ENCODE data around the gene MACROD2. TPM values are rescaled to one million over a fixed set of nuclear protein-coding genes. Genes with fewer than 3 reads are reported as not detected.

Gene MACROD2
- polyA plus RNA-seq, 4 donors = 1.00 to 4.8 (median 1.4) TPM

DNA sequence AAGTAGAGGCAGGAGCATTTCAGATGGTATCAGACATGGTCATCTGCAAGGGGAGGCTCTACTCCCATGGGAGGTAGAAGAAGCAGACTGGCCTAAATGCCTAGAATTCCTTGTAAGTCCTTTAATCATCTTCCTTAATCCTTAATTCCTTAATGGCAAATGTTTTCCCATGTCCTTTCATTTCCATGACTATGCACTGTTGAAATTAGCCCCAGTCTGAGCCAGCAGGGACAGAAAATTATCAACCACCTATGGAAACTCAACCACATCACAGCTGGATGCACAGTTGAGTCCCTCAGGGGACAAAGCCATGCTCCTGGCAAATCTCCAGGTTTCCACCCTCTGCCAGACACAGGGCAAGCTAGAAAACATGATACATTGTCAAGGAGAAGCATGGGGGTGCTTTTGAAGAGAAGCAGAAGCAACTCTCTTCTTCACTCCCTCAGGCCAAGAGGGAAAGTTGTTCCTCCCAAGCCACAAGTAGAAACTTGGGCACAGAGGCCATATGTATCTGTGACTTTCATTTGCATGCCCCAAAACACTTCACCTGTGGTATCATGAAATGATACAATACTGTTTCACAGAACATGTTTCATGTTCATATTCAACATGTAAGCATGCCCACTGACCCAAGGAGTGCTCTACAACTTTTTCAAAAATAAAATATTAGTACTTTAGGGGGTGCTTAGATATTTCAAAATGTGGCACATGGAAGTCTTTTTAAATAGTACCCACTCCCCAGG lies 1894.4 kb downstream of the MACROD2 start:
- H3K36me3 ChIP-seq (ENCODE audit: control insufficient read depth in 3 of 3, insufficient read depth in 2 of 3, low read depth in 1 of 3, low read length in 3 of 3) = no peaks in the 10 kb centered on the region
- H3K4me1 ChIP-seq (ENCODE audit: control insufficient read depth in 3 of 3, insufficient read depth in 2 of 3, low read depth in 1 of 3, low read length in 2 of 3) = no peaks in the 10 kb centered on the region
- DNase-seq = no peak
- FAIRE-seq = no peak
- no peak overlapping the region for H3K27ac ChIP-seq (ENCODE audit: low read depth in 1 of 3, low read length in 2 of 3)
- no peak overlapping the region for H3K4me3 ChIP-seq (ENCODE audit: low read depth in 1 of 3, low read length in 3 of 3)
- H3K9me3 ChIP-seq (ENCODE audit: control insufficient read depth in 2 of 2, insufficient read depth in 1 of 2, low read depth in 1 of 2, low read length in 1 of 2) = no peaks in the 10 kb centered on the region
- no peaks in the 10 kb centered on the region for H3K27me3 ChIP-seq (ENCODE audit: control insufficient read depth in 3 of 3, insufficient read depth in 3 of 3, low read length in 3 of 3)

DNA sequence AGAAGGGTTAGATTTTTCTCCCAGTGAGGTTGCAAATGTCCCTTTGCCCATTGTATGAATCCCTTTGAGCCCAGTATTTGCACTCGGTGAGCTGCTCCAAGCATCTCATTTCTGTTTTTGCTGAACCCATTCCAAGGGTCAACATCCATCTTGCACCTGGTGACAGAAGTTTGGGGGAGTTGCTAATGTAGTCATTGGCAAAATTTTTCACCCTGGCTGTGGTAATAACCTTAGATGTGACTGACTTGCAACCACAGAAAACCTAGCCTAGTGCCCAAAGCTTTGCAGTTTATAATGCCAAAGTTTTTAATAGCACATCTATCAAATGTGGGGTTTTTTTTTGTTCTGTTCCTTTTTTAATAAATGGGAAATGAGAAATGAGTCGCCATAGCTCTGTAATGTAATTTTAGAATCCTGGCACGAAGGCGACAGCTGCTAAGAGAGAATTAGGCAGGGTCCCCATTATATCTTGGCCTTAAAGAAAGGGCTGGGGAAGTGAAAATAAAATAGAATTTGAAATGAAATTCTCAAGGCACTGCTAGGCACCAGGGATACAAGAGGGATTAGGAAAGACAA lies 1895.2 kb downstream of the MACROD2 start:
- 66 to 76% (median 75%) methylated on average over 4 of the region's 4 CpGs for WGBS, 3 donors
- FAIRE-seq (no peak), DNase-seq (no peak)
- Histone ChIP-seq H3K4me1 (ENCODE audit: control insufficient read depth in 3 of 3, insufficient read depth in 2 of 3, low read depth in 1 of 3, low read length in 2 of 3) (no peaks in the 10 kb centered on the region), H3K27me3 (ENCODE audit: control insufficient read depth in 3 of 3, insufficient read depth in 3 of 3, low read length in 3 of 3) (no peaks in the 10 kb centered on the region), H3K36me3 (ENCODE audit: control insufficient read depth in 3 of 3, insufficient read depth in 2 of 3, low read depth in 1 of 3, low read length in 3 of 3) (no peaks in the 10 kb centered on the region), H3K9me3 (ENCODE audit: control insufficient read depth in 2 of 2, insufficient read depth in 1 of 2, low read depth in 1 of 2, low read length in 1 of 2) (no peaks in the 10 kb centered on the region), H3K27ac (ENCODE audit: low read depth in 1 of 3, low read length in 2 of 3) (no peak overlapping the region), H3K4me3 (ENCODE audit: low read depth in 1 of 3, low read length in 3 of 3) (no peak overlapping the region)

DNA sequence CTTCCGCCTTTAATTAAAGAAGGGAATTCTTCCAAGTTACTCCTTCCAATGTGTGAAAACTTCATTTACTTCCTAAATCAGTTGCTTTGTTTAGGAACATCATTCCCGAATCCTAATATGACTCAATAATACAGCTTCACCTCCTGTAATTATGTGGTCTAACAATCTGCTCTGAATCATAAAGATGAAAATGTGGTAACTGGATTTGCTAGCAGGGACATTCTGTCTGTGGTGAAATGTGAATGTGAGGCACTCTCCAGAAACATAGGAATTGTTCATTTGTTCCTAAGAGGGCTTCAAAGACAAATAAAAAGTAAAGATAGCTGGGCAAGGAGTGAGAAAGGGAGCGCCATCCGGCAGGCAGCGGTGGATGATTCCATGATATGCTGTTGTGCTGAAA lies 1899.8 kb downstream of the MACROD2 start:
- H3K4me1 ChIP-seq (ENCODE audit: control insufficient read depth in 3 of 3, insufficient read depth in 2 of 3, low read depth in 1 of 3, low read length in 2 of 3) = no peaks in the 10 kb centered on the region
- no peak overlapping the region for H3K4me3 ChIP-seq (ENCODE audit: low read depth in 1 of 3, low read length in 3 of 3)
- no peaks in the 10 kb centered on the region for H3K9me3 ChIP-seq (ENCODE audit: control insufficient read depth in 2 of 2, insufficient read depth in 1 of 2, low read depth in 1 of 2, low read length in 1 of 2)
- FAIRE-seq (no peak), DNase-seq (no peak)
- H3K36me3 ChIP-seq (ENCODE audit: control insufficient read depth in 3 of 3, insufficient read depth in 2 of 3, low read depth in 1 of 3, low read length in 3 of 3) = no peaks in the 10 kb centered on the region
- no peak overlapping the region for H3K27ac ChIP-seq (ENCODE audit: low read depth in 1 of 3, low read length in 2 of 3)
- H3K27me3 ChIP-seq (ENCODE audit: control insufficient read depth in 3 of 3, insufficient read depth in 3 of 3, low read length in 3 of 3) = no peaks in the 10 kb centered on the region
- WGBS, 3 donors = 91 to 97% (median 93%) methylated on average over 5 of the region's 5 CpGs

DNA sequence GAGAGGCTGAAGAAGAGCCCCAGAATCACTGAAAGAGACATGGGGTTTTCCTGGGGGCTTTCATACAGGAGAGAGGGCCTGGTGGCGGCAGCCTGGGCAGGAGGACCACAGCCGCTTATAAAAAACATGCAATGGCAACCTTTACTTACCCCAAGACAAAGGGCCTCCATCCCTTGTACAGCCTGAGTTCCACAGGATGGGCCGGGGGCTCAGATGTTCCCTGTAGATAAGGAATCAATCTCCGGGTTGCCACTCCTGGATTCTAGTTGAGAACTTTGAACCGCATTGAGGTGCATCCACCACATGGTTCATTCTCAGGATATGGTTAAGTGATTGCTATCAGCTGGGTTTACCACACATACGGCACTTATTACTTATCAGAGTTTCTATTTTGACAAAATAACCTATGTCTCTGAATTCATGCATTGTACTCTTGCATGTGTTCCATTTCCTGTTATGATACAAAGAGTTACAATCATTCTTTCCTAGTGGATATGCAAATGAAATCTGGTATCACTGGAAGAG lies 1900.3 kb downstream of the MACROD2 start:
- WGBS, 3 donors = 35 to 47% (median 42%) methylated on average over 6 of the region's 6 CpGs
- H3K36me3 ChIP-seq (ENCODE audit: control insufficient read depth in 3 of 3, insufficient read depth in 2 of 3, low read depth in 1 of 3, low read length in 3 of 3) = no peaks in the 10 kb centered on the region
- no peak overlapping the region for H3K27ac ChIP-seq (ENCODE audit: low read depth in 1 of 3, low read length in 2 of 3)
- H3K4me3 ChIP-seq (ENCODE audit: low read depth in 1 of 3, low read length in 3 of 3) = no peak overlapping the region
- H3K27me3 ChIP-seq (ENCODE audit: control insufficient read depth in 3 of 3, insufficient read depth in 3 of 3, low read length in 3 of 3) = no peaks in the 10 kb centered on the region
- no peak for DNase-seq
- no peaks in the 10 kb centered on the region for H3K9me3 ChIP-seq (ENCODE audit: control insufficient read depth in 2 of 2, insufficient read depth in 1 of 2, low read depth in 1 of 2, low read length in 1 of 2)
- H3K4me1 ChIP-seq (ENCODE audit: control insufficient read depth in 3 of 3, insufficient read depth in 2 of 3, low read depth in 1 of 3, low read length in 2 of 3) = no peaks in the 10 kb centered on the region
- no peak for FAIRE-seq

DNA sequence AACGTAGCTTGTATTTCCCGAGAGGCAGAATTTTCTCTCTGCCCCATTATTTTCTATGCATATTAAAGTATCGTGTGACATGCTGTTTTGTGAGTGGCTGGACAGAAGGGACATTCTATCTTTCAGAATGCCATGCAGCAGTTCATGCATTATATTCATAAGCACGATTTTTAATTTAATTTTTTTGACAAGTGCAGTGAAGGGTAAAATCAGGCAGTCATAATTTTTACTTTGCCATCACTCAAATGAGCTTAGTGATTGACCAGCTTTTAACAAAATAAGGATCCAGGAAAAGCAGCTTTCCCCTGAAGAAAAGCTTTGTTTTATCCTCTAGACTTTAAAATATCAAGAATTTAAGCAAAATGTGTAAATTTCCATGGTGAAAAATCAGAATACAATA lies 1904.7 kb downstream of the MACROD2 start:
- Histone ChIP-seq H3K9me3 (ENCODE audit: control insufficient read depth in 2 of 2, insufficient read depth in 1 of 2, low read depth in 1 of 2, low read length in 1 of 2) (no peaks in the 10 kb centered on the region), H3K4me3 (ENCODE audit: low read depth in 1 of 3, low read length in 3 of 3) (no peak overlapping the region), H3K36me3 (ENCODE audit: control insufficient read depth in 3 of 3, insufficient read depth in 2 of 3, low read depth in 1 of 3, low read length in 3 of 3) (no peaks in the 10 kb centered on the region), H3K27me3 (ENCODE audit: control insufficient read depth in 3 of 3, insufficient read depth in 3 of 3, low read length in 3 of 3) (no peaks in the 10 kb centered on the region), H3K27ac (ENCODE audit: low read depth in 1 of 3, low read length in 2 of 3) (no peak overlapping the region), H3K4me1 (ENCODE audit: control insufficient read depth in 3 of 3, insufficient read depth in 2 of 3, low read depth in 1 of 3, low read length in 2 of 3) (no peaks in the 10 kb centered on the region)
- DNase-seq (no peak), FAIRE-seq (no peak)
- WGBS, 3 donors = 84 to 85% (median 85%) methylated on average over 4 of the region's 4 CpGs

DNA sequence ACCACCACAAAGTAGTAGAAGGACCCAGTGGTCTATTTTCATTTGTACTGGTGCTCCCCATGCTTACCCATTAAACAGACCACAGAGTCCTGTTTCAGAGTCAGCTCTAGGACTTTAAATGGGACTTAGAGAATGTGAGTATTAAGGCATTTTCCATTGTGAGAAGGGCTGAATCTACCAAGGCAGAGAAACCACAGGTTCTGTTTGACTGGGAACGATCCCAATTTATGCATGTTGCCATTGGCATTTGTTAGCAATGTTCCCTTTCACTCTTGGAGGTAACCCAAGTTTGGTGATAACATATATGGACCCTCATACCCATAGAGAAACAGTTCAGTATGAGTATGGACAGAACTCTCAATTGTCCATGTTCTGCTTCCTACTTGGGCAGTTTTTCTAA lies 1905.1 kb downstream of the MACROD2 start:
- no peaks in the 10 kb centered on the region for H3K4me1 ChIP-seq (ENCODE audit: control insufficient read depth in 3 of 3, insufficient read depth in 2 of 3, low read depth in 1 of 3, low read length in 2 of 3)
- no peak overlapping the region for H3K4me3 ChIP-seq (ENCODE audit: low read depth in 1 of 3, low read length in 3 of 3)
- H3K27ac ChIP-seq (ENCODE audit: low read depth in 1 of 3, low read length in 2 of 3) = no peak overlapping the region
- no peaks in the 10 kb centered on the region for H3K36me3 ChIP-seq (ENCODE audit: control insufficient read depth in 3 of 3, insufficient read depth in 2 of 3, low read depth in 1 of 3, low read length in 3 of 3)
- H3K27me3 ChIP-seq (ENCODE audit: control insufficient read depth in 3 of 3, insufficient read depth in 3 of 3, low read length in 3 of 3) = no peaks in the 10 kb centered on the region
- H3K9me3 ChIP-seq (ENCODE audit: control insufficient read depth in 2 of 2, insufficient read depth in 1 of 2, low read depth in 1 of 2, low read length in 1 of 2) = no peaks in the 10 kb centered on the region
- DNase-seq (no peak), FAIRE-seq (no peak)
- WGBS, 3 donors = 61 to 79% (median 75%) methylated on average over 1 of the region's 1 CpG

DNA sequence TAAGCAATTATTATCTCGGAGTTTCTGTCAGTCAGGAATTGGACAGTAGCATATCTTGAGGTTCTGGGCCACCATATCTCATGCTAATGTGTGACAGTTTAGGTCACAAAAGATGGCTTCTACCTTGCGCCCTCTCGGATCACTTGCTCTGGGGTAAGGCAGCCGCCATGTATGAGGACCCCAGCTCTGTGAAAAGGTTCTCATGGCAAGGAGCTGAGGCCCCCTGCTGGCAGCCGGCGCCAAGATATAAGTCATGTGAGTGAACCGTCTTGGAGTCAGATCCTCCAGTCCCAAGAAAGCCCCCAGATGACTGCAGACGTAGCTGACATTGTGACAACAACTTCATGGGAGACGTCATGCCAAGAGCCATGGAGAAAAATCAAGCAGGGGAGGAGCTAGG lies 1907.2 kb downstream of the MACROD2 start:
- FAIRE-seq = no peak

DNA sequence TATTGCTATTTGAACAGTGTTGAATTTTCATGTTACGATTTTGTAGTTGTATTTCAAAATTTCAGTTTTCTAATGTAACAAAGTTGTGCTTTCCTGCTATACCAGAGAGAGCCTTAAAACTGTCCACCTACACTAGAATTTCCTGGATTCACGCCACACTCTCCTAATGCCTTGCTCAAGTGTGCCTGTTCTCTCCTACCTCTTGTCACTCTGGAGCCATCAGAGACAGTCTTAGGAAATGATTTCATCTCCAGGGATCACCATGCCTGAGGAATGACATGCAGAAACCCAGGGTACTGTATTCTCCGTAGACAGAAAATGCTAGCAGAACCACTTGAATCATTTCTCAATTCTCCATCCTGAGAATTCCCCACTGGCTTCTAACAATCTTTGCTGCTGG lies 1910.3 kb downstream of the MACROD2 start:
- DNase-seq = no peak
- 80 to 86% (median 81%) methylated on average over 3 of the region's 3 CpGs for WGBS, 3 donors
- H3K27me3 ChIP-seq (ENCODE audit: control insufficient read depth in 3 of 3, insufficient read depth in 3 of 3, low read length in 3 of 3) = no peaks in the 10 kb centered on the region

More for the DNA sequence above, 1907.2 kb downstream of the MACROD2 start:
- Histone ChIP-seq H3K9me3 (ENCODE audit: control insufficient read depth in 2 of 2, insufficient read depth in 1 of 2, low read depth in 1 of 2, low read length in 1 of 2) (no peaks in the 10 kb centered on the region), H3K27ac (ENCODE audit: low read depth in 1 of 3, low read length in 2 of 3) (no peak overlapping the region), H3K27me3 (ENCODE audit: control insufficient read depth in 3 of 3, insufficient read depth in 3 of 3, low read length in 3 of 3) (no peaks in the 10 kb centered on the region), H3K4me1 (ENCODE audit: control insufficient read depth in 3 of 3, insufficient read depth in 2 of 3, low read depth in 1 of 3, low read length in 2 of 3) (no peaks in the 10 kb centered on the region), H3K4me3 (ENCODE audit: low read depth in 1 of 3, low read length in 3 of 3) (no peak overlapping the region), H3K36me3 (ENCODE audit: control insufficient read depth in 3 of 3, insufficient read depth in 2 of 3, low read depth in 1 of 3, low read length in 3 of 3) (no peaks in the 10 kb centered on the region)
- WGBS, 3 donors = 81 to 86% (median 82%) methylated on average over 9 of the region's 9 CpGs
- no peak for DNase-seq

More for the DNA sequence above, 1910.3 kb downstream of the MACROD2 start:
- Histone ChIP-seq H3K9me3 (ENCODE audit: control insufficient read depth in 2 of 2, insufficient read depth in 1 of 2, low read depth in 1 of 2, low read length in 1 of 2) (no peaks in the 10 kb centered on the region), H3K36me3 (ENCODE audit: control insufficient read depth in 3 of 3, insufficient read depth in 2 of 3, low read depth in 1 of 3, low read length in 3 of 3) (no peaks in the 10 kb centered on the region), H3K27ac (ENCODE audit: low read depth in 1 of 3, low read length in 2 of 3) (no peak overlapping the region), H3K4me3 (ENCODE audit: low read depth in 1 of 3, low read length in 3 of 3) (no peak overlapping the region), H3K4me1 (ENCODE audit: control insufficient read depth in 3 of 3, insufficient read depth in 2 of 3, low read depth in 1 of 3, low read length in 2 of 3) (no peaks in the 10 kb centered on the region)
- FAIRE-seq = no peak
